Activated T-cell treated with anti-CD3 and anti-CD28 coated beads for 4 hours (primary cell): ENCODE measurements around the gene TMOD1.

Source experiments
- DNase-seq: peaks from one replicate; pipeline ENCODE4 v3.0.0-alpha.2; 2020

TMOD1 gene

DNA sequence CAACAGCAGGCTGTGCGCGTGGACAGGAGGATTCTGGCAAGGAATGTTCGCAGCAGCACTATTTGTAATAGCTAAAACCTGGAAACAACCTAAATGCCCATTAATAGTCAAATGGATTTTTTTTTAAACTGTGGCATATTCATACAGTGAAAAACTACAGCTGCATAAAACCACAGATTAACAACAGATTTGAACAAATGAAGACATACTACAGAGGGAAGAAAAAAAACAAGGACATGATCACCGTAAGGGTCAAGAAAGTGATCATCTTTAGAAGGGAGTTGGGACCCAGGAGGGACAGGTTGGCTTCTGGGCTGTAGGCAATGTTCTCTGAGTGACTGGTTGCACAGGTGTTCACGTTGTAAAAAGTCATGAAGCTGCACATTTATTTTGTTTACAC, 1.2 kb upstream of the TMOD1 start:
- no peak for DNase-seq

DNA sequence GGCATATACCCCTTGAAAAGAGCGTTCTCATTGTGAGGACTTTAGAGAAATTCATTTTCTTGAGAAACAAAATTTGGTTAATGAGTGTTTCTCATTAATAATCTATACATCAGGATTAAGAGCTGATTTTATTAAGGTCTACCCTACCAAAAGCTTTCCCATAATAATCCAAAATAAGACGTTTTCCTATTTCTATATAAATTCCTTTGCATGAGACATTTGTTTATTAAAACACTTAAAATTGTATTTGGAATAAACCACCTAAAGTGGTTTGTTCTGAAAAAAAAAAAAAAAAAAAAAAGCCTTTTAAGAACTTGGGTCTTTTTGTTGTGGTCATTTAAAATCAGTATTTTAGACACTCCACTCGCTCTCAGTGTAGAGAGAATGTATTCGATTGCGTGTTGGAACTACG, 695 bp upstream of the TMOD1 start:
- no peak for DNase-seq

DNA sequence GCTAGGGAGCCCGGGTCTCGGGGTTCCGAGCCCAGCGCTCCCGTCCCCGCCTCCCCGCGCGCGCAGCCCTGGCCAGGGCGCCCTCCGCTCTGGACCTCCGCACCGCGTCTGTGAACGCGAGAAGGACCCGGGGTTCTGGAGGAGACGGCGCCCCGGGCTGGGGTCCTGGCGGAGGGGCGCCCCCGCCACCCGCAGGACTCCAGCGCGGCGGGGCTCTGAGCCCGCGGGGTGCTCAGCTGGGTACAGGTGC, 431 bp downstream of the TMOD1 start:
- no peak for DNase-seq

DNA sequence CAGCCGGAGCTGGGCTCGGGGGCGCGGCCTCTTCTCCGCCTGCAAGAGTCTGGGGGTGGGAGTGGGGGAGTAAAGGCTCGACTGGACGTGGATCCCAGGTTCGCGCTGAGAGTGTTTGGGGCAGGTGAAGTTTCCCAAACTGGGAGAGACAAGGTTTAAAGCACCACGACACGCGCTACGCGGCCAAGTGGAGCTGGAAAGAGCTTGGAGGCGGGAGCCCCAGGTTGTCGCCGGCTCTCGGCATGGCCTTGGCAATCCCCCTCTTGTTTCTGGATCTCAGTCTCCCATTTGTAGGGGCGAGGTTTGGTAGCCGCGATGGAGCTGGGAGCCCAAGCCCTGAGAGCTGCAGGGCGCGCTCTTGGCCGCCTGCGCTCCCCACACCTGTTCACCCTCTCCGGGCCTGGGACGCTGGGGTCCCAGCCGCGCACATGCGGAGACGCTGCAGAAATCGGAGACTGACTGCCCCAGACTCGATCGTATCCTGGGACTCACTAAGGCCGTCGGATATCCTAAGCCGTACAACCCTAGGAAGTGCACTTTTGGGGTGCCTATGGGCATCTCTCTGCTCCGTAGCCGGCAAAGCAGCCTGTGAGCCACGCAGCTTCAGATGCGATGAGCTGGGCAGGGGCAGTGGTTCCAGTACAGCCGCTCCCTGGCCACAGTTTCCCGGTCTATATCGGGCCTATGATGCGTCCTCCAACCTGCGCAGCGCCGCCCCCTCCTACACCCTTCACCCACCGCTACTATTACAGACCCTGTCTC, 937 bp downstream of the TMOD1 start:
- DNase-seq = no peak

DNA sequence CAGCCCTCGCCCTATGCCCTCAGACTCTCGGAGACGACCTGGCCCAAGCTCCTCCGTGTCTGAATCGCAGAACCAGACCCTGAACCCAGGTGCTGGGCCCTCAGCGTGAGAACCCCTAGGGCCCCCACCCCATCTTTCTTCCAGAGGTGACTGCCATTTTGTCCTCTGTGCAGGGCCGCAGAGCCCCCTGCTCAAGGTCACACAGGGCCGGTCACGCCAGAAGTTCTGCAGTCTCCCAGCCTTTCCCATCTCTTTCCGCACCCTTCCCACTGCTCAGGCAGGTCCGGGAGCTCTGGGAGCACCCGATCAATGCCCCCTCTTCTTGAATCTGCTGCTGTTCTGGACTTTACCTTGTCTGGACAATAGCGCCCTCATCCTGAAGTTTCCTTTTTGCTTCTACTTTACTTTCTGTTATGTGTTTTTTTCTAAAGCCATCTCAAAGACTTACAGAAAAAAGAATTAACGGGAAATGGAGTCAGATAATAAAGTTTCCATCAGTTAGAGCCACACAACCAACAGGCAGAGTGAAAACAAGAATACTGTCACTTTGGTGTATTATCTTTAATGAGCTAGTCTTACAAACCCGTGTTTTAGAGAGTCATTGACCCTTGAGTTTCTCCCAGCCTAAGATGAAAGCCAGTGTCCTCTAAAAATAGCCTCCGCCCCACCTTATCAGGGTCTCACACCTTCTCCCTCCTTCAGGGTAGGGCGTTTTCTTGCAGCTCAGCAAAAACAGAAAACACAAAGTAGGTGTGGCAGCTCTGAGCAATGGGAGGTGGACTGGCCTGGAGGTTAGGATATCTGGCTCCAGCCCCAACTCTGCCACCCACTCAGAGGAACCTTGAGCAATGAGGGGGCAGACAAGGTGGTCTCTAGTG, 1.8 kb downstream of the TMOD1 start:
- DNase-seq = no peak

DNA sequence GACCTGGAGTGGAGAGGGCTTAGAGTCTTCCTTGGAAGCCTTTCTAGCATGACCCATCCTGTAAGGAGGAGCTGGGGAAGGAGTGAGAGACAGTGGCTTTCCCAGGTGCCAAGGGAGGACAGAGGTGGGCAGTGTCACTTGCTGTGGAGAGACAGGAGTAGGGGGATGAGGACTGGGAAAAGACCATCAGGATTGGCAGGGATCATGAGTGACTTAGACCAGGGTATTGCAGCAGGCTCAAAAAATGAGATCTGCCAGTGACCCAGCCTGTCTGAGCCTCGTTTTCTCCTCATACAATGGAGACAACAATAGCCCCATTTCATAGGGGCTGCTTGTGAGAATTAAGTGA, 2.4 kb downstream of the TMOD1 start:
- DNase-seq = no peak

DNA sequence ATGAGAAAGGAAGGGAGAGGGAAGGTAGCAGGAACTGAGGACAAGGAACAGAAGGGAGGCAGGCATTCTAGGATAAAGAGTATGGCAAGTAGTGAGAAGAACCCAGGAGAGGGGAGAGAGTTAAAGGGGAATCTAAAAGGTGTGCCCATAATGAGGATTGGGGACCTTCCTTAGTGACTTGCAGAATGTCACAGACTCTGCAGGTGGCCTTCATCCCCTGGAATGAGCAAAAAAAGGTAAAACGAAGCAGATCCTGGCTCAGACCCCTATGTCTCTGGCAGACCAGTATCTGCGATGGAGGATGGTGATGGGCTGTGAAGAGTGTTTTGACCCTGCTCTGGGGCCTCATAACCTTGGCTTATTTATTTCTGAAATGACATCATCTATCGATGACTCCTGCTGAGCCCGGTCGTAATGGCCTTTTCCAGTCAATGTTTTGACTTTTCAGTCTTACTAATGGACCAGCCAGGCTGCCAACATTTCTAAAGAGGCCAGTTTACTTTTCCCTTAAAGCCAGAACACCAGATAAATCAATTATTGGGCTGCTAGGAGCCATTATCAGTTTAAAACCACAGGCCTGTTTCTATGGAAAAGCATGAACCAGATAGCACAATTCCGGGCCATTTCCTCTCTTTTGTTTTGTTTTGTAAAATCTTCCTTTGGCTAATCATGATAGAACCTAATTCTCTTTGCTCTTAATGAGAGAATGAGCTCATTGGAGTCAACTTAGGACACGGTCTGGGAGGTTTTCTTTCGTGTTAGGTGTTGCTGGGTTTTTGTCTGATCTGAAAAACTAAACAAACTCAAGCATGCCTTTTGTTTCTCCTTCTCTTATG, 3.1 kb downstream of the TMOD1 start:
- DNase-seq = no peak

DNA sequence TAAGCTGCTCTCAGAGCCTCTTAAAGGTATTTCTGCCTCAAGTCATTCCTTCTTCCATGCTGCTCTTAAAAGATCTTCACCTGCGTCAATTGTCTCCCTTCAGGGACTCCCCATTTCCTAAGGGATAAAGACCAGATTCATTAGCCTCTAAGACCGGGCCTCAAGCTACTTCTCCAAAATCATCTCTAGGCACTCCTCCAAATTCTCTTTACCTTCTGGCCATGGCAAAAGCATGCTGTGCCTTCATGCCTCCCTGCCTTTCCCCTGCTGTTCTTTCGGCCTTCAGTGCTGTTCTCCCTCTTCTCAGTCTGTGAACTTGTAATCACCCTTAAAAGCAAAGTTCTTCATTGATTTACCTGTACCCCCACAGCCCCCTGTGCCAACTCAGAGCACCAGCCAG, 4.4 kb downstream of the TMOD1 start:
- DNase-seq = no peak

DNA sequence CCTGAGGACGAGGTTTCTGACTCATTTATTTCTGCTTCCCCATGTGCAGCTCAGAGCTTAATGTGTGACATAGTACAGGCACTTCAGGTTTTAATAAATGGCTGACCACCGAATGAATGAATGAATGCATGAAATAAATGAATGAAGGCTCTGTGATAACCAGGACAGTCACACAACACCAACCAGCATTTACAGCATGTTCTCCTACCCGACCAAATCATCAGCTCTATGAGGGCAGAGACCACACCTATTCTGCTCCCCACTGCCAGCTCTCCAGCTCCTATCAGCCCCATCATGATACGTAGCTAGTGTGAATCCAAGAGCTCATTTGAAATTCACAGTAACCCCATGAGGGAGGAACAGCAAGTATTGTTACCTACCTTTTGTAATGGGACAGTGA, 4.8 kb downstream of the TMOD1 start:
- DNase-seq = no peak

DNA sequence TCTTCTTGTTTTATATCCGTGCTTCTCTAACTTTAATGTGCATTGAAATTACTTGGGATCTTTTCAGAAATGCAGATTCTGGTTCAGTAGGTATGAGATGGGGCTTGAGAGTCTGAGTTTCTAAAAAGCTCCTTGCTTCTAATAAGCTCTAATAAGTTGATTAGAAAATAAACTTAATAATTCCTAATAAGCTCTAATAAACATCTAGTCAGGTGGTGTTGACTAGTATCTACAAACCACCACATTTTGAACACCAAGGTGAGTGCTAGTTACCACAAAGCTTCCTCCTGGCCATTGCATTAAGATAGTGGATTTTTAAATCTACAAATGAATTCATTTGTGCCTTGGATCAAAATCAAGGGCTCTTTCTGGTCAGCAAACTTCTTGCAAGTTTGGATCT, 5.3 kb downstream of the TMOD1 start:
- no peak for DNase-seq

DNA sequence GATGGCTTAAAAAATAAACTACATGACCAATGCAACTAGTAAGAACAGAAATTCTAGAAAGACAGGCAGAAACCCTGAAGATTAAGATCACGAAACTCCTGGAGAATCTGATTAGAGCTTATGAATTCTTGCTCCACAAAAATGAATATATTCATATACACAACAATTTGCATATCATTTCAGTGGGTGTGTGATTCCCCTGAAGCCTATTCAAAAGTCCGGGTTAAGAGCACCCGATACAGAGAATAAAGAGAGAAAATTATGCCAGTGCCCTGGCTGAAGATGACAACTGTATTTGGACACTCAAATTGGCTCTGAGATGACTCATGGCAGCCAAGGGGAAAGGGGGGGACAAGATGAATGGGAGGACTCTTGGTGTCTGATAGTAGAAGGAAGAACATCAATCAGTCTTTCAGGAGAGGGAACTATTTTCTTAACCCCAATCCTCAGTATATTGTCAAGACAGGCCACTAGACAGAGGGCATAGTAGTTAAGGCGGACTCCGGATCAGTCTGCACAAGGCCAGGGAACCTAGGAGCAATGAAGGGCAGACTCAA, 6.0 kb downstream of the TMOD1 start:
- no peak for DNase-seq

DNA sequence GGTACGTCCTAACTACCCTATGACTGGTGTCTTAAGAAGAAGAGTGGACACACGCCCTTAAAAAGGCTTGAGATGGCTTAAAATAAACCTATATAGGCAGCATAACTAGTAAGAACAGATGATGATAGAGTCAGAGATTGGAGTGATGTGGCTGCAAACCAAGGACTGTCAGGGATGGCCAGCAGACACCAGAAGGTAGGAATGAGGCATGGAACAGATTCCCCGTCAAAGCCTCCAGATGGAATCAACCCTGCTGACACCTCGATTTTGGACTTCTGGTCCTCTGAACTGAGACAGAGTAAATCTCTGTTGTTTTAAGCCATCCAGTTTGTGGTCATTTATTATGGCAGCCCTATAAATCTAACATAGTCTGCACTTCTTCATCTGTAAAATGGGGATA, 7.4 kb downstream of the TMOD1 start:
- DNase-seq = no peak

DNA sequence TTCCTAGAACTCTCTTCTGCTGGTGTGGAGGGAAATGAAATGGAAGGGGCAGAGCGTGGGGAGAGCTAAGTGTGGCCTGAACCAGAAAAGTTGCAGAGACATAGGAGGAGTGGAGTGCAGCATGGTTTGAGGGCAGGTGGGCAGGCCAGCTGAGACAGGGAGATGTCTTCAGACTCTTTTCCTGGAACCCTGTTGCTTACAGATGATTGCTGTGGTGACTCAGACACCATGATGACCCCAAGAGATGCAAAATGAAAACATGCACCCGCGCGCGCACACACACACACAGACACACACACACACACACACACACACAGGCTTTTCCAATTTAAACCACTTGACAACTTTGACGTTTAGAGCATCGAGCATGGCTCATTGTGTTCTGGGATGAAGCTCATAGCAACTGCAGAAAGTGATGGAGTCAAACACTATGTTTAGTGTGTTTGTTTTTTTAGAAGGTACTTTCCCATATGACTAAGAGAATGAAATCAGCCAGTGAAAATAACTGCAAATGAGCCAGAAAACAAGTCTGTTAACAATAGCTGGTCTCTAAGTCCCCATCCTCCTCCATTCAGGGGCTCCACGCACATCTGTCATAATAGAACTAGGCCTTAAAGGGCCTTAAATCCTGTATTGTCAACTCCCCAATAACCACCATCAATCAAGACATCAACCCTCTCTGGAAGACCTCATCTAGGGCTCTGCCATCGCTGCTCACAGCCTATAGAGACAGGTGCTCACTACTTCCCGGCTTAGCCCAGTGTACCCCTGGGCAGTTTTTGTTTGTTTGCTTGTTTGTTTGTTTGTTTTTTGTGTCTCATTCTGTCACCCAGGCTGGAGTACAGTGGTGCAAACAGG, 9.6 kb downstream of the TMOD1 start:
- no peak for DNase-seq

DNA sequence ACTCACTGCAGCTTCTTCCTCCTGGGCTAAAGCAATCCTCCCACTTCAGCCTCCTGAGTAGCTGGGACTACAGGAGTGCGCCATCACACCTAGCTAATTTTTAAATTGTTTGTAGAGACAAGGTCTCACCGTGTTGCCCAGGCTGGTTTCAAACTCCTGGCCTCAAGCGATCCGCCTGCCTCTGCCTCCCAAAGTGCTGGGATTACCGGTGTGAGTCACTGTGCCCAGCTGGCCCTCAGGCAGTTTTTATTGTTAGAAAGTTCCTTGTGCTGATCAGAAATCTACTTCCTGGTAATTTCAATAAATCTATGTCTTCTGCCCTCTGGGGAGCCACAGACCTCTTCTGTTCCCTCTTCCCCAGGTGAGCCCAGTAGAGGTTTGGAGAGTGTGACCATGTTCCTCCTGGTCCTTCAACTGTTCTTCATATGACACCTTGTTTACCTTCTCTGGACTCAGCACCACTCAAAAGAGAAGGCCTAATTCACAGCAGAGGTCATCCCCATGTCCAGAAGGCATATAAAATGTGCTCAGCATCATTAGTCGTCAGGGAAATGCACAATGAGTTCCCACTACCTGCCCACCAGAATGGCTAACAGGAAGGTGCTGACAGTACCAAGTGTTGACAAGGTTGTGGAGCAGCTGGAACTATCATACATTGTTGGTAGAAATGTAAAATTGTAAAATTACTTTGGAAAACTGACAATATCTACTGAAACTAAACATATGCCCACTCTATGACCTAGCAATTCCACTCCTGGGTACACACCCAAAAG, 10.4 kb downstream of the TMOD1 start:
- no peak for DNase-seq

DNA sequence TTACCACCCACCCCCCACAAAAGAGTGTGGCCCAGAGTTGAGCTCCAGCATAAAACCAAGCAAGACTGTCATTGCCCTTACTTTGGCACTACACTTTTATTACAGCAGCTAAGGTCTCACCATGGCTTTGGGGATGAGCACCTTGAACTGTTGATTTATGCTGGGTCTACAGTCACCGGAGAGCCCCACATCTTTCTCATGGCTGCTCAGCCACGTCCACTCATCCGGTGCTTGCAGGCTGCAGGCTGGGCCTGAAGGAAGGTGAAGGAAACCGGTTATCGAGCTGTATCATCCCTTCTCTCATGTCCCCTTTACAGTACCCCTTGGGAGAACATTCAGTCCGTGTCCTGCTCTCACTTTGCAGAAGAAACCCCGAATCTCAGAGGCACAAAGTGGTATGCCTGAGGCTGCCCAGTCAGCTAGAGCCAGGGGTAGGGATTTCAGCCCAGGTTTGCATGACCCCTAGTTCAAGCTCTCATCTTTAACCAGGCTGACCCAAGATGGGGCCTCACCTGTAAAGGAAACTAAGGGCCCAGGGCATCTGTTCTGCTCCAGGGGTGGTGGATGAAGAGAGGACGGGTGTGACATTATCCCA, 11.6 kb downstream of the TMOD1 start:
- DNase-seq = no peak

DNA sequence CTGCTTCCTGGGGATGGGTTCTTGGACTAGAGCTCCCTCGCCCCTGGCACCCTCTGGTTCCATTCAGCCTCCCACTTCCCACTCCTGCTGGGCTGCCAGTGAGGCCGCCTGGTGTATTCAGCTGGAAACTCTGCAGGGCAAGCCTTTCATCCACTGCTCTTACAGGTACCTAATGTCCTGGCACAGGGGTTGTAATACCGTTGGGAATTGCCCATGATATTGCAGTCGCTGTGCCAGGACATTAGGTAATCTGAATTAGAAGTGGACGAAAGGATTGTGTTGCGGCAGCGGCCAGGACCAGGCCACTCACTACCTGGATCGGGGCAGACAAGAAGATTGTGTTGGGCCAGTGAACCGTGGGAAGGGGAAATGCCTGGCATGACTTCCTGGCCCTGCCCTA, 13.1 kb downstream of the TMOD1 start:
- DNase-seq = no peak

DNA sequence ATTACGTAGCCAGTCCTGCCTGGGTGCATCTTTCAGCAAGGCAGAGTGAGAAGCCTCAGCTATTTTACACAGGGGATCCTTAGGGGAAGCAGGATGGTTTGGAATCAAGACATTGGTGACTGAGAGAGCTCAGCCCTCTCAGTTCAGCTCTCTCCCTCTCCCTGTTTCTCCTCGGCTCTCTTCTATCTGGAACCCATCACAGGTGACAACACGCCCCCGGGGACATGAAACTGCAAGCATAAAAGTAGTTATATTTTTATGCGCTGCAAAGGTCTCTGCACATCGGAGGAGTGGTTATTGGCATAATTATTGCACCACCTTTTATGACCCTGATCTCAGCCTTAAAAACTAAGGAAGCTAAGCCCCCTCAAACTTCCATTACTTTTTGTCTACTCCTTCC, 14.2 kb downstream of the TMOD1 start:
- DNase-seq = no peak

DNA sequence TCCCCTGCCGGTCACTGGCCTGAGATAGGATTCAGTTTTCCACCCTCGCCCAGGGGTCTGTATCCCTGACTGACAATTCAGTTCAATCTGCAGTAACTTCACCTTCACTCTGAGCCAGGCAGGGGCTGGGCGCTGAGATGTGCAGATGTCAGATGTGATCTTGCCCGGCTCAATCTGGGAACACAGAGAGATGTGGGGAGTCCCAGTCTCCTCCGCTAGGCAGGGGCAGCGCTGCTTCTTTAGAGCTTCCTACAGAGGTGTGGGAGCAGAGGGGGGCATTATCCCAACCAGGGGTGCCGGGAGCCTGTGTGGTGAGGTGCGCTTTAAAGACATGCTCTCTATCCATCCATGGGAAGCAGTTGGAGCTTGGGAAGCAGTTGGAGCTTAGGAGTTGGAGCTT, 14.6 kb downstream of the TMOD1 start:
- no peak for DNase-seq

DNA sequence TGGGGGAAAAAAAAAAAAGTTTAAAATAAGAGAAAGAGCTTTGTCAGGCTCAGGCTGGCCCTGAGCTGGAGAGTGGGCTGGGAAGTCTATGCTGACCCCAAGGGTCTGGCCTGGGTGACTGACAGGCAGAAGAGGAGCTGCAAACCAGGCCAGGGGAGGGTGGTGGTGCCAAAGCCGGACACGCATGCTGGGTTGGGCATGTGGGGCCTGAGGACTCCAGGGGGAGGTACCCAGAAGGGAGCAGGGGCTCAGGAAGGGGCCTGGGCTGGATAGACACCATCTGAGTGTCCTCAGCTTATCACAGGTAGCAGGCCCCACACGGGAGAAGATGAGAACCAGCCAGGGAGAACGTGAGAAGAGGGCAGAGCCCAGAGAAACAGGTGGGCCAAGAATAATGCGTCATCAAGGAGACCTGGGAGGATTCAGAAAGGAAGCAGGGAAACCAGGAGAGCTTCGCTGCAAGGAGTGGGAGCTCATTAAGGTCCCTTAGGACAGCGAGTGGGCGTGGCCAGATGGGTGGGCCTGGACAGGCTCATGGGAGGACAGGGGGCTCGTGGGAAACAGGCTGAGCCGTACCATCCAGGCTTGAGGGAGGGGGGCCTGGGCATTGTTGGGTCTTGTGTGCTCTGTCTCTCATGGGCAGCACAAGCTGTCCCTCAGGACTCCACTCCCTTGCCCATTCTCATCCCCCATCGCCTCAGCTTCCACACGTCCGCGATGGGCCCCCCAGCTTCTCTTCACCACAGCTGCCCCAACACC, 16.0 kb downstream of the TMOD1 start:
- no peak for DNase-seq

DNA sequence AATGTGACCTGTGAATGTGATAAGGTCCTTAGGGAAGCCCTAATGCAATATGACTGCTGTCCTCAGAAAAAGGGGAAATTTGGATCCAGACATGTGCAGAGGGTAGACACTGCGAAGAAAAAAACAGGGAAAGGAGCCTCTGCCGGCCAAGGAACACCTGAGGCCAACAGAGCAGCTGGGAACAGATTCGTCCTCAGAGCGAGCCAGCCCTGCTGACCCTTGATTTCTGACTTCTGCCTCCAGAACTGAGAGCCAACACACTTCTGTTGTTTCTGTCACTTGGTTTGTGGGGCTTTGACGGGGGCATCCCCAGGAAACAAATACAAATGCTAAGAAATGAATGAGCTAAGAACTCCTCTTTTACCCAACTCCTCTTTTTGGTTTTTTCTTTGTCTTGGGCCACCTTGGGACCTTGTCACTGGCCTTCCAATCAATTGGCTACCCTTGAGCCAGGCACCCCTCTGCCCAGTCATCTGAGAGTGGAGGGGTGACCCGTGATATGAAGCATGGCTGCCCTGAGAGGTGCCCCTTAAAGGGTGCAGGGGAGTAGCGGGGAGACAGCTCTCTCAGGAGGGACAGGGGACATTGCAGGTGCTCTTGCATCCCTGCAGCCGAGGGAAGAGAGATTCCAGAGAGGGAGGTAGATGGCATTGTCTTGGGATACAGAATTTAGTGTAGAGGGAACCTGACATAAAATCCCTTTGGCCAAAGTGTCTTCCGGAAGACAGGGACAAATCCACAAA, 16.9 kb downstream of the TMOD1 start:
- no peak for DNase-seq
